ENCODE data around the gene CNNM4.
A peak's percentile ranks its signal among the peaks of the same experiment; 100 is the strongest.

CNNM4 gene

DNA sequence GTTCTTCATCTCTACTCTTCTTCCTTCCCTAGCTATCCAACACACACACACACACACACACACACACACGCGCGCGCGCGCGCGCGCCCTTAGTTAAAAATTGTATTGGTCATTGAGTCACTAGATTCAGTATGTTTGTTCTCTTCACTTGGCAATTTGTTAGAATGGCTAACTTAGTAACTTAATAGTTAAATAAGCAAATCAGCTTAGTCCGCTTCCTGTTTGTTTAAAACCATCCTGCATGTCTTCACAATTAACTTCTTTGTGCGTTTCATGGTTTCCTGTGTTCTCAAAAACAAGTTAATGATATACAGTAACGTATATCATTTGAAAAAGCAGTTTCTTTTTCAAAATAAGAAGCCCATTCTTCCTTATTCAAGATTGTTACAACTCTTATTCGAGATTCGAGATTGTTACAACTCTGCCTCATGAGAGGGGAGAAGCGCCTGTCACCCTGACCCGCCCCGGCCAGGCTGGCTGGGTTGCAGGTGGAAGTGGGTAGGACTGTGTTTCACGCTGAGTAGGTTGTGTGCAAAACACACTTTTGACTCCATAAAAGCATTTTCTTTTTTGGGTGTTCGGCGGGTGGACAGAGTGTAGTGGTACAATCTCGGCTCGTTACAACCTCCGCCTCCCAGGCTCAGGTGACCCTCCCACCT, 45.9 kb downstream of the CNNM4 start:
- no peaks in the 10 kb centered on the region for H3K9me3 Mint-ChIP-seq
- peak overlapping the region; percentile 64 to 68 for H3K4me3 Mint-ChIP-seq
- peak overlapping the region; percentile 87 for H3K27ac Mint-ChIP-seq

DNA sequence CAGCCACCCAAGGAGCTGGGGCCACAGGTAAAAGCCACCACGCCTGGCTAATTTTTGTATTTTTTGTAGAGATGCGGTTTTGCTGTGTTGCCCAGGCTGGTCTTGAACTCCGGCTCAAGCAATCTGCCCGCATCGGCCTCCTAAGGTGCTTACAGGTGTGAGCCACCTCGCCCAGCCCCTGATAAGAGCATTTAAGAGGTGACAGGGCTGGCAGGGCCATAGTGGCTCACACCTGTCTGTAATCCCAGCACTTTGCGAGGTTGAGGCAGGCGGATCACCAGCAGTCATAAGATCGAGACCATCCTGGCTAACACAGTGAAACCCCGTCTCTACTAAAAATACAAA, 46.4 kb downstream of the CNNM4 start:
- peak overlapping the region; percentile 64 to 68 for H3K4me3 Mint-ChIP-seq
- H3K27ac Mint-ChIP-seq: peak overlapping the region; percentile 87
- DNase-seq: no peak
- no peaks in the 10 kb centered on the region for H3K27me3 Mint-ChIP-seq
- peaks cover 11 to 15% of the 10 kb centered on the region in 2 donors for H3K4me1 Mint-ChIP-seq
- peaks cover 11 to 25% of the 10 kb centered on the region in 2 donors for H3K36me3 Mint-ChIP-seq
- H3K9me3 Mint-ChIP-seq: no peaks in the 10 kb centered on the region
- ATAC-seq (replicated peaks): peak in 1 of 2 donors; percentile 6

More for the DNA sequence above, 45.9 kb downstream of the CNNM4 start:
- DNase-seq (no peak), ATAC-seq (replicated peaks) (peak; percentile 64)
- Mint-ChIP-seq H3K36me3 (peaks cover 11 to 25% of the 10 kb centered on the region in 2 donors), H3K4me1 (peaks cover 10 to 15% of the 10 kb centered on the region in 2 donors), H3K27me3 (no peaks in the 10 kb centered on the region)

- DNase-seq: no peak
- H3K27ac Mint-ChIP-seq: no peak overlapping the region
Observed at GRCh38 chr2:96808176-96808837, 47.6 kb downstream of the CNNM4 start.

GRCh38 chr2:96809216-96809882, 48.6 kb downstream of the CNNM4 start:
- Mint-ChIP-seq H3K27me3 (no peaks in the 10 kb centered on the region), H3K4me1 (peaks cover 11 to 15% of the 10 kb centered on the region in 2 donors), H3K36me3 (peaks cover 11 to 31% of the 10 kb centered on the region in 2 donors), H3K27ac (no peak overlapping the region), H3K4me3 (no peak overlapping the region), H3K9me3 (no peaks in the 10 kb centered on the region)
- DNase-seq (no peak), ATAC-seq (replicated peaks) (no peak)

More at GRCh38 chr2:96808176-96808837, 47.6 kb downstream of the CNNM4 start:
- Mint-ChIP-seq H3K27me3 (no peaks in the 10 kb centered on the region), H3K4me1 (peaks cover 11 to 15% of the 10 kb centered on the region in 2 donors), H3K9me3 (no peaks in the 10 kb centered on the region), H3K36me3 (peaks cover 11 to 31% of the 10 kb centered on the region in 2 donors), H3K4me3 (no peak overlapping the region)
- ATAC-seq (replicated peaks): no peak

DNA sequence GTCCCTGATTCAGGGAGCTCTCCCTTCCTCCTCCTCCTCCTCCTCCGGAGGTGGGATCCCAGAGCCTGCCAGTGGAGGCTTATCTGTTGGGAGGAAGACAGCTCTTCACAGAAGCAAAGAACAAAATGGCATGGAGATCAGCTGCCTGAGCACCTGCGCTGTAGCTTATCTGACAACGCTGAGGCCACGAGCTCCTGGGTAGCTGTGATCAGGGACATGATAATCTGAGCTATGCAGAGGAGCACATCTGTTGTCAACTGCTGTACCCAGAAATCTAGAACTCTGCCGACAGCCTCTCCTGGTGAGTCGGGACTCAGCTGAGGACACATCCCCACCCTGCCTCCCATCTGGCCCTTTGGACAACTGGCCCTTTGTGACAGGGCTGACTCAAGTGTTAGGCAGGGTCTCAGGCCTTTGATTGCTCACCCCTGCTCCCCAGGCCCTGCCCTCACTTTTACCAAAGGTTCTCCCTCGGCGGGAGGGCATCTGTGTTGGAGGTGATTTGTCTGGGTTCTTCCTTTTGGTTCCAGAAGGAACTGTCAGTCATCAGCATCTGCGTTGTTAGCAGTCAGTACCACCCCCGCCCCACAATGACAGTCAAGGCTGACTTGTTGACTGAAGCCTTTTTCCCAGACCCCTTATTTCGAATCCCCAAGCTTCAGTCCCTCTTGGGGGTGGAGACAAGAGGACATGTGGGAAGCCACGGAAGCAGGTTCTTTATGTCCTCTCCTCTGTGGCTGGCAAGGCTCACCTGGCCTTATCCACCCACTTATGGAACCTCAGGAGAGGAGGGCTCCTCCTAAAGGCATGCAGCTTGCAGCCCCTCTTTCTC, 49.5 kb downstream of the CNNM4 start:
- peaks cover 11 to 19% of the 10 kb centered on the region in 2 donors for H3K4me1 Mint-ChIP-seq
- ATAC-seq (replicated peaks): no peak
- DNase-seq: no peak
- no peak overlapping the region for H3K4me3 Mint-ChIP-seq
- peaks cover 11 to 31% of the 10 kb centered on the region in 2 donors for H3K36me3 Mint-ChIP-seq
- no peaks in the 10 kb centered on the region for H3K27me3 Mint-ChIP-seq
- H3K27ac Mint-ChIP-seq: no peak overlapping the region
- no peaks in the 10 kb centered on the region for H3K9me3 Mint-ChIP-seq

- ATAC-seq (replicated peaks) (no peak), DNase-seq (no peak)
- Mint-ChIP-seq H3K36me3 (peaks cover 11 to 31% of the 10 kb centered on the region in 2 donors), H3K9me3 (no peaks in the 10 kb centered on the region), H3K4me3 (no peak overlapping the region), H3K27me3 (no peaks in the 10 kb centered on the region), H3K27ac (no peak overlapping the region), H3K4me1 (peaks cover 14 to 24% of the 10 kb centered on the region in 2 donors)
Observed at GRCh38 chr2:96810783-96811192, 50.1 kb downstream of the CNNM4 start.

DNA sequence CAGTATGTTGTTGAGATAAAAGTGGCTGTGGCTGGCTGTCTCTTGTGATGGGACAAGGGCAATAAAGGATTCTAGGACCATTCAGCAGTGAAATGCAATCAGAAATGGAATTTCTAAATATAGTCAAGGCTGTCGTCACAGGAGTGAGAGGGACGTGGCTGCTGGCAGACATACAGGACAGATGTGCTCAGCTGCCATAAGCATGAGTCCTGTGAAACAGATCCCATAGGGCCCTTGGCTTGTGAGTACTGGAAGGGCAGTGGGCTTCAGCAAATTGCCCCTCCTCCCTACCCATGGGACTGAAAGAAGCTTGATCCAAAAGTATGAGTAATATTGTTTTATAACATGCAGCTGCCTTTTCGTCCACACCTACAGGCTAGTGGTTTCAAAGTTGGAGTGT, 51.2 kb downstream of the CNNM4 start:
- H3K4me3 Mint-ChIP-seq: no peak overlapping the region
- H3K4me1 Mint-ChIP-seq: peaks cover 8 to 15% of the 10 kb centered on the region in 2 donors
- no peak for DNase-seq
- no peaks in the 10 kb centered on the region for H3K27me3 Mint-ChIP-seq
- H3K9me3 Mint-ChIP-seq: no peaks in the 10 kb centered on the region
- no peak for ATAC-seq (replicated peaks)
- peaks cover 8 to 28% of the 10 kb centered on the region in 2 donors for H3K36me3 Mint-ChIP-seq
- no peak overlapping the region for H3K27ac Mint-ChIP-seq

- Mint-ChIP-seq H3K27ac (no peak overlapping the region), H3K4me3 (no peak overlapping the region)
- no peak for ATAC-seq (replicated peaks)
Observed at GRCh38 chr2:96813656-96814055, 53.0 kb downstream of the CNNM4 start.

GRCh38 chr2:96815326-96816126, 54.8 kb downstream of the CNNM4 start:
- H3K4me3 Mint-ChIP-seq: peak overlapping the region; percentile 85 to 87
- H3K4me1 Mint-ChIP-seq: peaks cover 36 to 43% of the 10 kb centered on the region in 2 donors
- H3K9me3 Mint-ChIP-seq: no peaks in the 10 kb centered on the region
- peak overlapping the region; percentile 84 for H3K27ac Mint-ChIP-seq
- DNase-seq: no peak
- H3K27me3 Mint-ChIP-seq: no peaks in the 10 kb centered on the region
- H3K36me3 Mint-ChIP-seq: peaks cover 18 to 36% of the 10 kb centered on the region in 2 donors
- ATAC-seq (replicated peaks): peak; percentile 2 to 18

More at GRCh38 chr2:96813656-96814055, 53.0 kb downstream of the CNNM4 start:
- DNase-seq: no peak
- Mint-ChIP-seq H3K27me3 (no peaks in the 10 kb centered on the region), H3K36me3 (peaks cover 15 to 29% of the 10 kb centered on the region in 2 donors), H3K4me1 (peaks cover 18 to 25% of the 10 kb centered on the region in 2 donors), H3K9me3 (no peaks in the 10 kb centered on the region)

GRCh38 chr2:96816127-96816835, 55.6 kb downstream of the CNNM4 start, which contains the start of gene CNNM3:
Gene CNNM3 (plus strand): TSS chr2:96816268. CDS start chr2:96816278, 10 bp downstream.
- no peaks in the 10 kb centered on the region for H3K27me3 Mint-ChIP-seq
- H3K9me3 Mint-ChIP-seq: no peaks in the 10 kb centered on the region
- H3K27ac Mint-ChIP-seq: peak within 1 kb of the TSS; percentile 84
- ATAC-seq (replicated peaks) (peak; percentile 94), DNase-seq (peak; percentile 94)
- H3K36me3 Mint-ChIP-seq: peaks cover 21 to 32% of the 10 kb centered on the region in 2 donors
- peaks cover 42 to 51% of the 10 kb centered on the region in 2 donors for H3K4me1 Mint-ChIP-seq
- H3K4me3 Mint-ChIP-seq: peak within 1 kb of the TSS; percentile 85 to 87

DNA sequence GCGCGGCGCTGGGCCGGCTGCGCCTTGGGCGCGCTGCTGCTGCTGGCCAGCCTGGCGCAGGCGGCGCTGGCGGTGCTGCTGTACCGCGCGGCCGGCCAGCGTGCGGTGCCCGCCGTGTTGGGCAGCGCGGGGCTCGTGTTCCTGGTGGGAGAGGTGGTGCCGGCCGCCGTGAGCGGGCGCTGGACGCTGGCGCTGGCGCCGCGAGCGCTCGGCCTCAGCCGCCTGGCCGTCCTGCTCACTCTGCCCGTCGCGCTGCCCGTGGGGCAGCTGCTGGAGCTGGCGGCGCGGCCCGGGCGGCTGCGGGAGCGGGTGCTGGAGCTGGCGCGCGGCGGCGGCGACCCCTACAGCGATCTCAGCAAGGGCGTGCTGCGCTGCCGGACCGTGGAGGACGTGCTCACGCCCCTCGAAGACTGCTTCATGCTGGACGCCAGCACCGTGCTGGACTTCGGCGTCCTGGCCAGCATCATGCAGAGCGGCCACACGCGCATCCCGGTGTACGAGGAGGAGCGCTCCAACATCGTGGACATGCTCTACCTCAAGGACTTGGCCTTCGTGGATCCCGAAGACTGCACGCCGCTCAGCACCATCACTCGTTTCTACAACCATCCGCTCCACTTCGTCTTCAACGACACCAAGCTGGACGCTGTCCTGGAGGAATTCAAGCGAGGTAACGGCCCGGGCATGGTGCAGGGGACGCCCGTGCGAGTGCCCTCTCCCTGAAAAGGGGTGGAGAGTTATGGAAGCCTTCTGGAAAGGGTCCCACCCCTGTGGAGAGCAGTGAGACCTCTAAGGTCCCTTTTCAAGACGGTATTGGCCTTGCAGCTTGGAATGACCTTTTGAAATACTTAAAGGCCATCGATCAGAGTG, 56.4 kb downstream of the CNNM4 start:
- Mint-ChIP-seq H3K9me3 (no peaks in the 10 kb centered on the region), H3K36me3 (peaks cover 22 to 30% of the 10 kb centered on the region in 2 donors), H3K4me1 (peaks cover 41 to 55% of the 10 kb centered on the region in 2 donors), H3K27ac (no peak overlapping the region), H3K4me3 (peak overlapping the region; percentile 81 to 87), H3K27me3 (no peaks in the 10 kb centered on the region)
- DNase-seq: no peak
- ATAC-seq (replicated peaks): no peak

DNA sequence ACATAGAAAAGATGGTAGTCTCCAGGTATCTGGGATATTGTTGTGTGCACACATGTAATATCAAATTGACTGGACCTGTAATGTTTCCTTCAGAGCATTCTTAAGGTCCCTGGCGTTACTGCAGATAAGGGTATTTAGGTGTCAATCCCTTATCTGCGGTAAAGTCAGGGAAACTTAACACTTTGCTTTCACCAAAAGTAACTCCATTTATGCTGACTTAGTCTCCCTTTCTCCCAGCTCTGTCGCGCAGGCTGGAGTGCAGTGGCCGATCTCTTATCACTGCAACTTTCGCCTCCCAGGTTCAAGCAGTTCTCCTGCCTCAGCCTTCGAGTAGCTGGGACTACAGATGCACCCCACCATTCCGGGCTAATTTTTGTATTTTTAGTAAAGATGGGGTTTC, 57.2 kb downstream of the CNNM4 start:
- Mint-ChIP-seq H3K4me3 (peak overlapping the region; percentile 81 to 87), H3K36me3 (peaks cover 22 to 26% of the 10 kb centered on the region in 2 donors), H3K4me1 (peaks cover 41 to 63% of the 10 kb centered on the region in 2 donors), H3K27ac (peak overlapping the region; percentile 39), H3K9me3 (no peaks in the 10 kb centered on the region), H3K27me3 (no peaks in the 10 kb centered on the region)
- ATAC-seq (replicated peaks) (no peak), DNase-seq (no peak)
